ENCODE results near the gene HBEGF.

DNA sequence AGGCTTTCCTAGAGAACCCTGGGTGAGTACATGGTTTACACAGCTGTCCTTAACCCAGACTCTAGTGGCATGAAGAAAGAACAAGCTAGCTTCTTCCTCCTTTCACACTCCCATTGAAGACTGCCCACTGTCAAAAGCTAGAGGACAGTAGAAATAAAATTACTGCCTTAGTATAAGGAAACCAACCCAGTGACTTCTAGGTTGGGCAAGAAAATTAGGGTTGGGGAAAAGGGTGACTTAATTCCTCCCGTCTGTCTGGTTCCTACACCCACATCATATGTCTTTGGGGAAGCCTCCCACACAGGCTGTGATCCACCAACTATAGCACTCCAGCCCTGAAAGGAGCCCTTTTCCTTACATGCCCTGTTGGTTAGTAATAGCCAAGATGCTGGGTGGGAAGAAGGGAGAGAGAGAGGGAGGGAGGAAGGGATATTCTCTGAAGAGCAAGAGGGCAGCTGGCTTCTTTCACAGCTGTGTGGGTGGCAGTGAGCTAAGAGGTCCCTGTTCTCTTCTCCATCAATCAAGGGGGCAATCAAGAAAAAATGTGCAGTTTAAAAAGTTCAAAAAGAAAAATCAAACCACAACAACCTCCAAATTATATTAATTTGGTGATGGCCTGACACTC is 21.7 kb downstream of the HBEGF start:
- TF ChIP-seq, protein P1, sequence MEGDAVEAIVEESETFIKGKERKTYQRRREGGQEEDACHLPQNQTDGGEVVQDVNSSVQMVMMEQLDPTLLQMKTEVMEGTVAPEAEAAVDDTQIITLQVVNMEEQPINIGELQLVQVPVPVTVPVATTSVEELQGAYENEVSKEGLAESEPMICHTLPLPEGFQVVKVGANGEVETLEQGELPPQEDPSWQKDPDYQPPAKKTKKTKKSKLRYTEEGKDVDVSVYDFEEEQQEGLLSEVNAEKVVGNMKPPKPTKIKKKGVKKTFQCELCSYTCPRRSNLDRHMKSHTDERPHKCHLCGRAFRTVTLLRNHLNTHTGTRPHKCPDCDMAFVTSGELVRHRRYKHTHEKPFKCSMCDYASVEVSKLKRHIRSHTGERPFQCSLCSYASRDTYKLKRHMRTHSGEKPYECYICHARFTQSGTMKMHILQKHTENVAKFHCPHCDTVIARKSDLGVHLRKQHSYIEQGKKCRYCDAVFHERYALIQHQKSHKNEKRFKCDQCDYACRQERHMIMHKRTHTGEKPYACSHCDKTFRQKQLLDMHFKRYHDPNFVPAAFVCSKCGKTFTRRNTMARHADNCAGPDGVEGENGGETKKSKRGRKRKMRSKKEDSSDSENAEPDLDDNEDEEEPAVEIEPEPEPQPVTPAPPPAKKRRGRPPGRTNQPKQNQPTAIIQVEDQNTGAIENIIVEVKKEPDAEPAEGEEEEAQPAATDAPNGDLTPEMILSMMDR (IDR thresholded peaks at IDR 0.05) = no peak
- TF ChIP-seq POLR2A (IDR thresholded peaks at IDR 0.05) = no peak
